Amniotic epithelial cell (primary cell): ENCODE data around the gene TRPT1.
A peak's percentile ranks its signal among the peaks of the same experiment; 100 is the strongest.

Experiments used
- DNase-seq: peaks from one replicate; pipeline ENCODE4 v3.0.0-alpha.2; 2010; ENCODE audit warnings: low read depth

Gene TRPT1

DNA sequence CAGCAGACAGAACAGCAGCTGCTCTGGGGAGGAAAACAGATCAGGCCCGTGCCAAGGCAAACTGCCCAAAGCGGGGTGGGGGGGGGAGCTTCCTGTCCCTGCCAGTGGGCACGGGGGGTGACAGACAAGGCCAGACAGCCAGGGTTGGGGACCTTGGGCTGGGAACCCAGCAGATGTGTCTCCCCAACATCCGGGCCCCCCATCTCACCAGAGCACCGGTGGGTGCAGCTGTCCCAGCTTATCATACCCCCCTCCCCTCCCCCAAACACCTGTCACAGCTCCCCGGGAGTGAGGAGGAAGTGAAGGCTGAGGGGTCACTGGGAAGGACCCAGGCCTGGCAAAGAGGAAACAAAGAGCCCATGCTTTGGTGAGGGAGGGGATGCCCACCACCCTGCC lies 19.4 kb upstream of the TRPT1 start:
- DNase-seq: no peak

DNA sequence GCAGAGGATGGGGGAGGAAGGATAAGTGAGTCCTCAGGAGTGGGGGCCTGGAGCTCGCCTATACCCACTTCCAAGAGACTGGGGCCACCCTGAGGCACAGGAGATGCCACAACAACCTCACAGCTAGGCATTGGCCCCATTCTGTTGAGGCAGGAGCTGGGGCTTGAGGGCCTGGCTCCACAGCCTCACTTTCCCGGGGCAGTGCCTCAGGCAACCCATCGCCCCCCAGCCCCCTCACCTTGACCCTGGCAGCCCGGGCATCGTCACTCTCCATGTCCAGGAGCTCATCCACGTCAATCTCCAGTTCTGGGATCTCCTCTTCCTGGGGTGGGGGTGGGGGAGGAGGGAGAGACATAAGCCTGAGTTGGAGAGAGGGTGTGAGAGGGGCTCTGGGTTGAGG lies 19.0 kb upstream of the TRPT1 start:
- no peak for DNase-seq

DNA sequence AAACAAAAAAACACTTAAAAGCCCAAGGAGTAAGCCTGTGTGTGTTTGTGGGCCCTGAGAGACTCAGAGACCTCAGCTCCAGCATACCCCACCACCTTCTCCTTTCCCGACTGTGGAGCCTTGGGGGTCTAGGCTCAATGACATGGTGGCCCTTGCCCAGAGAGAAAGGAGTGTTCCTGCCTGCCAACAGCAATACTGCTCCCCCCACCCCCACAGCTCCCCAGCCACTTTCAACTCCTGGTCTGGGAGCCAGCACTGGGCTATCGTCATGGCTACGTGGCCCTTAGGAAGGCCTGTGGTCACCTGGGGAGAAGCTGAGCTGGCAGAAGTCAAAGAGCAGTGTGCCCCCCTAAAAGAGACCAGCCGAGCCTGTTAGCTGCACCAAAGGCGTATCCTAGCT lies 18.1 kb upstream of the TRPT1 start:
- no peak for DNase-seq

DNA sequence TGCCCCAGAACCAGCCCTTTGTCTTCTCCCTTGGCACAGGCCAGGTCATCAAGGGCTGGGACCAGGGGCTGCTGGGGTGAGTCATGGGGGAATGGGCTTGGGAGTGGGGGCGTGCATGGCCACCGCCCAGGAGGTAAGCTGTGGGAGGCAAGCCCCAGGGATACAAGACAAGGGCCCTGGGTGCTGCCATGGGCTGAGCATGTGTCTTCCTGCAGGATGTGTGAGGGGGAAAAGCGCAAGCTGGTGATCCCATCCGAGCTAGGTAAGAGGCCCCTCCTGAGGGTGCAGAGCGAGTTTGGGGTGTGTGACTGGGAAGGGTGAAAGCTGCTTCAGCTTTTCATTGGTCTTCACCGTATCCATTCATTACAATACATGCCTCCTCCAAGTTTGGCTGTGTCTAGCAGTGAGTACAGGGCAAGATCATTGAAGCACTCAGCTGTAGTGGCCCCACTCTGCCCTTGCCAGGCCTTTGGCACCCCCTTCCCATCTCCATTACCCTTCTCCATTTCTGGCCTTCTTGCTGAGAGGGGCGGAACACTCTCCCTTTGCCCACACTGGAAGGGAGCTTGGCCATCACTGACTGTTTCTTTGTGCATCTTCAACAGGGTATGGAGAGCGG lies 17.4 kb upstream of the TRPT1 start:
- DNase-seq: no peak

DNA sequence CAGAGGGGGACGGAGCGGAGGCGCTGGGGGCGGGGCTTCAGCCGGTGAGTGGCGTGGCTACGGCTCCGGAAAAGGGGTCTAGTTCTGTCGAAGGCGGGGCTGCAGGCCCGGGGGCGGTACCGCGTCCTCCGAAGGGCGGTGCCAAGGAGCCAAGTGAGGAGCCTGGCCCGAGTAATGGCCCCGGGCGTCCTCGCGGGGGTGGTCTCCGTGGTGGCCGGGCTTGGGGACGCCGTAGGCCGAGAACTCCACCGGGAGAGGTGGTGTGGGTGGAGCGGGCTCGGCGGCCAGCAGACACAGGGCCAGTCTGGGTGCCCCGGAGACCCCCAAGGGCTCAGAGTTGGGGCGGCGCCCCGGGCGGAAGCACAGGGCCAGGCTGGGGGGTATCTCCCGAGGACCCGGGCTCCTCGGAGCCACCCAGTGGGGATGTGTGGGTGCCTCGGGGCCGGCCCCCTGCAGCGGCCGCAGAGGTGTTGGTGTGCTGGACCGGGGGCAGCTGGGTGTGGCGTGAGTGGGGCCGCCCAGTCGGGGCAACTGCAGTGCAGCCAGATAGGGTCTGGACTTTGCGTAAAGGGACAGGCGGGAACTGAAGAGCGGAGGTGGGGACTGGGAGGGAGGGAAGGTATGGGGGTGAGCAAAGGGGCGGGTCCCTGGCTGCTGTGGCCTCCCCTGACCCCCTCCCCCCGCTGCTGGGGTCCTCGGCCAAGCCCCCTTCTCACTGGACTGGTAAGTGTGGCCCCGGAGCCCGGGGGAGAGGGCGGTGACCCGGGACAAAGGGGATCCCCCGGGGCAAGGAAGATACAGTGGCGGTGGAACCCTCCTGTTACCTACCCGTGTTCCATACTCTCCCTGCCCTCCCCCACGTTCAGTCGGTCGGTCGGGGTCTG lies 15.7 kb upstream of the TRPT1 start:
- DNase-seq: no peak

DNA sequence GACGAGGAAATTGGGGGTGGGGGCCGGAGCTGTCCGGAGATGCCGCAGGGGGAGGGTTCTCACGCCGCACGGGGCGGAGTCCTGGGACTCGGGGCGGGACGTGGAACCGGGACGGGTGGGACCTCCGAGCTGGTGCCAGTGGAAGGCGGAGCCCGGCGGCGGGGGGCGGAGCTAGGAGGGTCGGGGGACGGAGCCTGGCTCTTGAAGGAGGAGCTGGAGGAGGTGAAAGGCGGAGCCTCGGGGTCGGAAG lies 15.2 kb upstream of the TRPT1 start:
- peak; percentile 98 for DNase-seq

DNA sequence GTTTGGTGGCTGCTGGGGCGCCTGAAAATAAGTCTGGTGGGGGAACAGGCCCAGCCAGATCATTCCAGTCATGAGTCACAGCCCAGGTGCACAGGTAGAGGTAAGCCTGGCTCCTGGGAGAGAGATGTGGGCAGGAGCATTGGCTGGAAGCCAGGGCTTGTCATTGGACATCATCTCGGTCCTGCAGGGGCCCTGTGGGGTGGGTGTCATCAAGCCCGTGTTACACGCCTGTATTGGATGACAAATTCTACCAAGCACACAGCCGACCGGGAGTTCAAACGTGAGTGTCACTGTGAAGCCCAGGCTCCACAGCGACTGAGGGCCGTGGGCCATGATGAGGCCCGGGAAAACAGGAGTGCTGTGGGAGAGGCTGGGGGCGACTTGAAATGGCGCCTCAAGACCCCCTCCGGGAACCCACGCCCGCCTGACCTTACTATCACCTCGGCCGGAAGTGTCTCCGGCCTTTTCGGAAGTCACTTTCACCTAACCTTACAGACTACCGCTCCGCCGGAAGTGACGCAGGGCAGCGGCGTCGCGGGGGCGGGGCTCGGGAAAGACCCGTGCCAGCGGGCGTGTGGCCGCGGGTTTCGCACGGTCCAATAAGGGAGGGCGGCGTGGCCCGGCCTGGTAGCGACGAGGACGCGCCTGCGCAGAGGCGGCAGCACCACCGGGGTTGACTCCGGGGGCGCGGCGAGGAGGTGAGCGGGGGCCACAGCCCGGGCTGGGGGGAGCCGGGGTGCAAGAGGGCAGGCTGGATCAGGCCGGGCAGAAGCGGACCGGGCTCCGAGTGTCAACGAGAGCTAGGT lies 14.7 kb upstream of the TRPT1 start, which contains the start of gene FKBP2:
Gene FKBP2, plus strand, starts transcription at position 661 of the 806 bp plus-strand sequence. CDS start 1,293 bp downstream, outside the sequence.
- peak; percentile 93 for DNase-seq

DNA sequence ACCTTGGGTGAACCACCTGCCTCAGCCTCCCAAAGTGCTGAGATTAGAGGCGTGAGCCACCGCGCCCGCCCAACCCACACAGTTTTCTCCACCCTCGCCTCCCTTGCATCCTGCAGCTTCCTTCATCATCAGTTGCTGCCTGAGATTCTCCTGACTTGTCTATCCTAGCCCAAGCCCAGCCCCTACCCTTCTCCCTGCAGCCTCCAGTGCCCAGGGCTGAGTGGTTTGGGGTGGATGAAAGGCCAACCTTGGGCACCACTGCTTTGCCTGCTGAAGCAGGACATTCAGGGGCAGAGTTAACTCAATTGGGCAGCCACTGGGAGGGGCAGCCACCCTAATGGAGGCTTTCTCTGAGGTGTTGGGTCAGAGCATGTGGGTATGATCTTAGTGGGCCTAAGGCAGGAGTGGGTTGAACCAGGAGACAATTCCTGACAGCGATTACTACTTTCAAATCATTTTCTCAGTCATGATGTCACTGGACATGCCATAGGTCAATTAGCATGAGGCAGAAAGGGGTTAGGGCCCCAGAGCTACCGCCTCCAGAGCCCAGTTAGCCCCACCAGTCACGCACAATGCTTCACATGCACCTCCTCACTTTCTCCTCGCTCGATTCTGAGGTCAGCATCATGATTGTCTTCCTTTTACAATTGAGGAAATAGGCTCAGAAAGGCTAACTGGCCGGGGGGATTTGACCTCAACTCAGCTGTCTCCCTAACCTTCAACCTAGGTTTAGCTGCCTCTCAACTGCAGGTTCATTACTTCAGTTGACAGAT lies 13.9 kb upstream of the TRPT1 start:
- DNase-seq: no peak

DNA sequence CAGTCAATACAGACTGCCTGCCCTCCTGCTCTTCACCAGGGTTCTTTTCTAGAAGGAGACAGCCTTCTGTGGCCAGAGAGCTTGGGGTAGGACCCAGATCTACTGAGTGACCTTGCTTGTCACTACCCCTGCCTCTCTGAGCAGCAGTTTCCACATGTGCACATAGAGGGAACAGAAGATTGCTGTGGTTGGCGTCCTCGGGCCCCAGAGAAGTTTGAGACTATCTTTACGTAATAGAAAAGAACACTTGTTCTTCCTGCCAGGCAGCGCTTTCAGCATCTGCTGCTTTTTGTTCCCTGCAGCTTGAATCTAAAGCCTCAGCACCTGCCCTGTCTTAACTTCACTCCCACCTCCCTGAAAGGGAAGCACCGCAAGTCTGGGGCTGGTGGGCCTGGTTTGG lies 13.0 kb upstream of the TRPT1 start:
- no peak for DNase-seq

DNA sequence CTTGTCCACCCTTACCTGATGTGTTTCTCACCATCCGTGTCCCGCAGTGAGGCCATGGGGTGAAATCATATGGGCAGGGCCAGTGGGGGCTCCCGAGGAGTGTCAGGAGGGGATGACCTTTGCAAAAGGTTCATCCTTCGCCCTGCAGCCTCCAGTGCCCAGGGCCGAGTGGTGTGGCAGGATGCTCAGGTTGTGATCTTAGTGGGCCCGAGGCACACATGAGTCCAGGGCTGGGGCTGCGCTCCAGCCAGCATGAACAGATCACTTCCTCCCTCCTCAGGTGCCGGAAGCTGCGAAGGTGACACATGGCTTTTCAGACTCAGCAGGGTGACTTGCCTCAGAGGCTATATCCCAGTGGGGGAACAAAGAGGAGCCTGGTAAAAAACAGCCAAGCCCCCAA lies 12.1 kb upstream of the TRPT1 start:
- no peak for DNase-seq

DNA sequence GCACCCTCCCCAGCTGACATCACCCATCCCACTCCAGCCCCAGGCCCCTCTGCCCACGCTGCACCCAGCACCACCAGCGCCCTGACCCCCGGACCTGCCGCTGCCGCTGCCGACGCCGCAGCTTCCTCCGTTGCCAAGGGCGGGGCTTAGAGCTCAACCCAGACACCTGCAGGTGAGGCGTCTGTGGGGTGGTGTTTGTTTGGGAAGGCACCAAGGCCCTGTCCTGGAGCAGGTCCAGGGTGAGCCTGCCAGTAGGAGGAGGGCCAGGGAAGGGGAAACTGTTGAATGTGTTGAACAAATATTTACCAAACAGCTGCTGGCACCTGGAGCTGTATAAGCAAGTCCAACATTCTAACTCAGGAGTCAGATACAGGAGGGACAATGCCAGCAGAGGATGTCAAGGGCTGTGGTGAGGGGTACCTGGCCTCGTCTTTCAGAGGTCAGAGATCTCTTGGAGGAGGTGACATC lies 11.5 kb upstream of the TRPT1 start:
- DNase-seq: no peak

DNA sequence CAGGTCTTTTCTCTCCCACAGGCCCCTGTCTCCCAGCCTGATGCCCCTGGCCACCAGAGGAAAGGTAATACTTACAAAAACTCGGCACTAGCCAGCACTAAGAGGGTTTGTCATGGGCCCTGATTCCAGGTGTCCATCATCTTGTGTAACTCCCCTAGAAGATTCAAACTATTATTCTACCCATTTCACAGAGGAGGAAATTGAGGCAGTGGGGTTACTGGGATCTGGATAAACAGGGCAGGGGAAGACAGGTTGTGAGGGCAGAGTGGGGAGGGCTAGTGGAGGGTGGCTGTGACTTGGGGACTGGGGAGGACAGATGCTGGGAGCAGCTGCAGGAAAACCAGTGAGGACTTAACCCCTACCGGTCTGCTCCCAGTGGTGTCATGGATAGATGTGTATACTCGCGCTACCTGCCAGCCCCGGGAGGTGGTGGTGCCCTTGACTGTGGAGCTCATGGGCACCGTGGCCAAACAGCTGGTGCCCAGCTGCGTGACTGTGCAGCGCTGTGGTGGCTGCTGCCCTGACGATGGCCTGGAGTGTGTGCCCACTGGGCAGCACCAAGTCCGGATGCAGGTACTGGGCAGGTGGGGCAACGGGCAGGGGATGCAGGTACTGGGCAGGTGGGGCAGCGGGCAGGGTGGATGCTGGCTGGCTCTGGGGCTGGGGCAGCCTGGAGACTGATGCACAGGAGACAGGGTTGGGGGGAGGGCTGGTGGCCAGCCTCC lies 9.6 kb upstream of the TRPT1 start:
- no peak for DNase-seq

DNA sequence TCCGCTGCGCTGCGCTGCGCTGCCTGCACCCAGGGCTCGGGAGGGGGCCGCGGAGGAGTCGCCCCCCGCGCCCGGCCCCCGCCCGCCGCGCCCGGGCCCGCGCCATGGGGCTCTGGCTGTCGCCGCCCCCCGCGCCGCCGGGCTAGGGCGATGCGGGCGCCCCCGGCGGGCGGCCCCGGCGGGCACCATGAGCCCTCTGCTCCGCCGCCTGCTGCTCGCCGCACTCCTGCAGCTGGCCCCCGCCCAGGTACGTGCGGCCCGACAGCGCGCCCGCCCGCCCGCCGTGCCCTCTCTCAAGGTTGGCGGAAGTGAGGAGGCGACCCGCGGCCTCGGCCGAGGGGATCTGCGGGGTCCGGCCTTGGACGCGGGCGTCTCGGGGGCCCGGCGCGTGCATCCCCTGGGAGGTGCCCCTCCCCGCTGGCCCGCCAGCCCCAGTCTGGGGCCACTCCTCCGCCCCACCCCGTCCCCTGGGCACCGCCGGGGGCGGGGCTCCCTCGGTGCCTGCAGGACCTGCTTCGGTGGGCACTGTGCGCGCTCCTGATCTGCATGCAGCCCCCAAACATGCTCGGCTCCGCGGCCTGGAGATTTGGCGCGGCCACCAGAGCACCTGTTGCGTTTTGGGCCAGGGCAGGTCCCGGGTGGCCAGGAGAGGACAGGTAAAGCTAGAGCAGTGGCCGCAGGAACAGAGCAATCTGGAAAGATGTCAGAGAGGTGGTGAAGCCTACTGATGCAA lies 8.8 kb upstream of the TRPT1 start:
- no peak for DNase-seq

DNA sequence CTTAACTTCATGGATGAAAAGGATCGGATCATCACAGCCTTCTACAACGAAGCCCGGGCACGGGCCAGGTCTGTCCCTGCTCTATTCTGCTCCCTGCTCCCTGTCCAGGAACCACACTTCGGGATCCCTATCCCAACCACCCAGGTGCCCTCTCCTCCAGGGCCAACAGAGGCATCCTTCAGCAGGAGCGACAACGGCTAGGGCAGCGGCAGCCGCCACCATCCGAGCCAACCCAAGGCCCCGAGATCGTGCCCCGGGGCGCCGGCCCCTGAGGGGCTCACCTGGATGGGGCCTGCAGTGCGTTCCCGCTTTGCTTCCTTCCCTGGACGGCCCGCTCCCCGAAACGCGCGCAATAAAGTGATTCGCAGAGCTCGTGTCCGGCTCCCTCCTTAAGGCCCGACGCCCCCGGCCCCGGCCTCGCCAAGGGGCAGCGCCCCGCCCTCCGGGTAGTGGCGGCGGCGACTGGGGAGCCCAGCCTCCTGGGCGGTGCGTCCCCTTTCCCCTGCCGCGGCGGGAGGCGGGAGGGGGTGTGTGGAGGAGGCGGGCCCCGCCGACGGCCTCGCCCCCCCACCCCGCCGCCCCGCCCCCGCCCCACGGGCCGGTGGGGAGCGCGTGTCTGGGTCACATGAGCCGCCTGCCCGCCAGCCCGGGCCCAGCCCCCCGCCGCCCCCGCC lies 8.1 kb upstream of the TRPT1 start, which contains the start of gene VEGFB:
Gene VEGFB, plus strand, starts transcription at position 672 of the 674 bp plus-strand sequence. CDS start 250 bp downstream, outside the sequence.
- no peak for DNase-seq

DNA sequence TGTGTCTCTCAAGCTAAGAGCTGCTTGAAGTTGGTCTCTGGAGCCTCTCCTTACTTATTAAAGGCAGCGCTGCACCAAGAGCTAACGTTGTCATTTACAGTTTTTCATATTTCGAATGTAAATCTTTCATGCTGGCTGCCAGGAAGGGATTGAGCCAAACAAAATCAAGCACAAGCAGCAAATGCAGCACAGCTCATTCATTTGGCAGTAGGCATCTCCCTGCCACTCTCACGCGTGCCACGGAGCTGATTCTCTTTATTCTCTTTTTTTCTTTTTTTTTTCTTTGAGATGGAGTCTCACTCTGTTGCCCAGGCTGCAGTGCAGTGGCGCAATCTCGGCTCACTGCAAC lies 7.0 kb upstream of the TRPT1 start:
- no peak for DNase-seq

DNA sequence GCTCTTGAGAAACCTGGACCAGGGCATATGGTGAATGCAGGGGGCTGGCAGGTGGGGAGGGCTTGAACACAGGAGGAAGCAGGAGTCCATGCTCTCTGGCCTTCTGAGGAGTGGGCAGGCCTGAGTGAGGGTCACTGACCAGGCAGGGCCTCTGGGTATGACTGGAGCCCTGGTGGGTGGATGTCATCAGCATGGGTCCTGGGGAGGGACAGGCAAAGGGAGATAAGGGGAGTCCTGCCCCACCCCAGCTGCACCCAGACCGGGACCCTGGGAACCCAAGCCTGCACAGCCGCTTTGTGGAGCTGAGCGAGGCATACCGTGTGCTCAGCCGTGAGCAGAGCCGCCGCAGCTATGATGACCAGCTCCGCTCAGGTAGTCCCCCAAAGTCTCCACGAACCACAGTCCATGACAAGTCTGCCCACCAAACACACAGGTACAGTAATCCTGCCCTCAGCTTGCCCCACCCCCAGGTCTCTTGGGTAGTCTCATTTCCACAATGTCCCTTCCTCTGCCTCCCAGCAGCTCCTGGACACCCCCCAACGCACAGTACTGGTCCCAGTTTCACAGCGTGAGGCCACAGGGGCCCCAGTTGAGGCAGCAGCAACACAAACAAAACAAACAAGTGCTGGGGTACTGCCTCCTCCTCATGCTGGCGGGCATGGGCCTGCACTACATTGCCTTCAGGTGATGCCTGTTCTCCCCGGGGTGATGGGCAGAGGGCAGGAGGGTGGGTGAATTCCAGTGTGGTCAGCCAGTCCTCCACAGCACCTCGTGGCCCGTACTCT lies 6.4 kb upstream of the TRPT1 start:
- DNase-seq: no peak

DNA sequence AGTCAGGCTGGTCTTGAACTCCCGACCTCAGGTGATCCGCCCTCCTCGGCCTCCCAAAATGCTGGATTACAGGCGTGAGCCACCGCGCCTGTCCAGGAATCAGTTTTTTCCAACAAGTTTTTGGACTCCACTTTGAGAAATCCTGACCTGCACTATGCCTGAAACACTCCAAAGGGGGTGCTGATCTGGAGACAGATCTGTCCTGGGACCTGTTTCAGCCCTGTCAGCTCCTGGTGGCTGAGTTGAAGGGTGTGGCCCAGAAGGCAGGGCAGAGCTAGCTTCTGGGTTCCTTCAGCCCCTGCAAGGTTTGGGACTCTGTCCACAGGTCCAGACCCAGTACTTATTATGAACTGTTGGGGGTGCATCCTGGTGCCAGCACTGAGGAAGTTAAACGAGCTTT lies 5.6 kb upstream of the TRPT1 start:
- no peak for DNase-seq

DNA sequence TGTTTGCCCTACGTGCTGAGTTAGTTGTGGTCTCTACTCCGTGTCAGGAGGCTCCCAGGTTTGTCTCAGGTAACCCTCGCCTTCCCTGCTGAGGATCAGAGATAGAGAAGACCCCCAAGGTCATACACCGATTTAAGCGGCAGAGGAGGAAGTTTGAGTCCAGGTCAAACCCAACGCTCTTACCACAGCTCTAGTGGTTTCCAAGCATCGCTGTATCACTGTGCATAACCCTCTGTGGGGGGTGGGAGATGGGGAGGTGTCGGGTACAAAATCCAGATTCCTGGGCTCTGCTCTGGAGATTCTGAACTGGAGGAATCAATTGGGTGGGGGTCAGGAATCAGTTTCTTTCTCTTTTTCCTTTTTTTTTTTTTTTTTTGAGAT lies 5.0 kb upstream of the TRPT1 start:
- DNase-seq: no peak
